ENCODE results near the gene PDE4C. TPM values are rescaled to one million over a fixed set of nuclear protein-coding genes. Genes with fewer than 3 reads are reported as not detected.

The PDE4C gene
- total RNA-seq, 1 donor from 2014 or later = 1.8 TPM

GRCh38 chr19:18183529-18183928 lies 42.7 kb downstream of the PDE4C start:
- intact Hi-C loops (cut with DNase I) = no loop called here
- no peak for ATAC-seq (ENCODE audit: poor library complexity)
- DNase-seq = no peak

DNA sequence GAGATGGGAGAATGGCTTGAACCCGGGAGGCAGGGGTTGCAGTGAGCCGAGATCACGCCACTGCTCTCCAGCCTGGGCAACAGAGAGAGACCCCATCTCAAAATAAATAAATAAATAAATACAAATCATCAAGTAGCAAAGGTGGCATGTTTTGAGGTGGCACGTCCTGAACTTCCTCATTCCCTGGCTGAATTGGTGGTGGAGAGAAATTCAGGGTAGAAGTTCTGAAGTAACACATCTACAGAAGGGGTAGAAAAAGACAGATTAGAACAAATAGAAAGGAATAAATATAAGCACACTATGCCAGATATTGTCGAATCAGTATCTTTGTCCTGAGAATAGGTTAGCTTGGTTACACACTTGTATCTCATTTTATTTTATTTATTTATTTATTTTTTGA lies 46.3 kb downstream of the PDE4C start:
- ATAC-seq (ENCODE audit: poor library complexity) = no peak

GRCh38 chr19:18176367-18177310 lies 49.6 kb downstream of the PDE4C start:
- intact Hi-C loops (cut with DNase I) = no loop called here
- ATAC-seq (ENCODE audit: poor library complexity) = no peak
- no peak for DNase-seq

More for the DNA sequence above, 46.3 kb downstream of the PDE4C start:
- no peak for DNase-seq
- intact Hi-C loops (cut with DNase I) = no loop called here

DNA sequence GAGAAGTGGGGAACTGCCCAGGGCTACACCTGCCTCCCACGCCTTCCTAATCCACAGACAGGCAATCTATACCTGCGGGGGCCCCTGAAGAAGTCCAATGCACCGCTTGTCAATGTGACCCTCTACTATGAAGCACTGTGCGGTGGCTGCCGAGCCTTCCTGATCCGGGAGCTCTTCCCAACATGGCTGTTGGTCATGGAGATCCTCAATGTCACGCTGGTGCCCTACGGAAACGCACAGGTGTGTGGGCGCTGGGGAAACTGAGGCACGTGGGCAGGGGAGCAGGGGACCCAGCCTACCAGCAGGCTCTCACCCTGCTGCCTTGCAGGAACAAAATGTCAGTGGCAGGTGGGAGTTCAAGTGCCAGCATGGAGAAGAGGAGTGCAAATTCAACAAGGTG lies 51.3 kb downstream of the PDE4C start:
- no peak for ATAC-seq (ENCODE audit: poor library complexity)
- DNase-seq = no peak
- intact Hi-C loops (cut with DNase I) = no loop called here

Other genes with a start within 250 kb of the PDE4C start
- gene ARRDC2, start 218.3 kb downstream of the PDE4C start, total RNA-seq = 19.1 TPM
- 0.75 TPM for gene IL12RB1, start 139.5 kb downstream of the PDE4C start, total RNA-seq
- 4.9 TPM for gene MAST3, start 128.7 kb downstream of the PDE4C start, total RNA-seq
- 20.8 TPM for gene PIK3R2, start 73.3 kb downstream of the PDE4C start, total RNA-seq
- 23.1 TPM for gene IFI30, start 52.6 kb downstream of the PDE4C start, total RNA-seq
- gene MPV17L2, start 33.2 kb downstream of the PDE4C start, total RNA-seq = 9.4 TPM
- gene RAB3A, start 22.4 kb downstream of the PDE4C start, total RNA-seq = 26.7 TPM
- 0.35 TPM for gene IQCN, start 48.0 kb upstream of the PDE4C start, total RNA-seq
- gene JUND, start 55.2 kb upstream of the PDE4C start, total RNA-seq = 107 TPM
- gene LSM4, start 96.6 kb upstream of the PDE4C start, total RNA-seq = 103 TPM
- gene PGPEP1, start 114.2 kb upstream of the PDE4C start, total RNA-seq = 33.6 TPM
- gene GDF15, start 159.7 kb upstream of the PDE4C start, total RNA-seq = 0.54 TPM
- gene LRRC25, start 171.2 kb upstream of the PDE4C start, total RNA-seq = 3.6 TPM
- gene SSBP4, start 193.0 kb upstream of the PDE4C start, total RNA-seq = 30.4 TPM
- 26.0 TPM for gene ISYNA1, start 211.7 kb upstream of the PDE4C start, total RNA-seq